Esophagus (tissue), 2 donors: Measurements from ENCODE around the gene RNF38. TPM values are rescaled to one million over a fixed set of nuclear protein-coding genes. Genes with fewer than 3 reads are reported as not detected.
"Not testable (repeated sequence)": the region's sequence is repeated elsewhere in the genome, so short reads cannot be mapped to it uniquely, and the experiment has no call there.

Experiments
- H3K27ac ChIP-seq, 2 donors: one replicate each; pipeline ENCODE4 v1.5.1; 2013; ENCODE audit warnings: low read depth in 2 of 2, mild to moderate bottlenecking in 2 of 2, inconsistent platforms in 1 of 2, low read length in 1 of 2, moderate library complexity in 1 of 2
- H3K27me3 ChIP-seq, 2 donors: one replicate each; pipeline ENCODE4 v1.6.1; 2013; ENCODE audit warnings: low read length in 2 of 2, control low read depth in 1 of 2, mild to moderate bottlenecking in 1 of 2; ENCODE audit not compliant: insufficient read depth in 2 of 2, control insufficient read depth in 1 of 2
- H3K36me3 ChIP-seq, 2 donors: one replicate each; pipeline ENCODE4 v1.6.1; 2013; ENCODE audit warnings: low read length in 1 of 2; ENCODE audit not compliant: control insufficient read depth in 2 of 2, insufficient read depth in 2 of 2
- H3K4me1 ChIP-seq, 2 donors: one replicate each; pipeline ENCODE4 v1.6.1; 2013; ENCODE audit warnings: low read length in 1 of 2; ENCODE audit not compliant: control insufficient read depth in 2 of 2, insufficient read depth in 2 of 2
- H3K4me3 ChIP-seq, 2 donors: one replicate each; pipeline ENCODE4 v1.5.1; 2013; ENCODE audit warnings: low read length in 2 of 2, mild to moderate bottlenecking in 2 of 2, low read depth in 1 of 2, moderate library complexity in 1 of 2
- H3K9me3 ChIP-seq, 2 donors: one replicate each; pipeline ENCODE4 v1.6.1; 2013; ENCODE audit warnings: mild to moderate bottlenecking in 2 of 2, low read depth in 1 of 2, low read length in 1 of 2, moderate library complexity in 1 of 2; ENCODE audit not compliant: control insufficient read depth in 2 of 2, insufficient read depth in 1 of 2
- WGBS, 2 donors: extraction: QIAGEN DNeasy Blood & Tissue Kit; methylation state at CpG; one replicate each; pipeline ENCODE4 v1.1.7; 2013; 5-methylcytosine and 5-hydroxymethylcytosine counted together
- polyA plus RNA-seq, 2 donors: library from polyadenylated mRNA; stranded (reverse); fragments of 200-250 nt; gene quantifications; one replicate each; pipeline ENCODE4 v1.2.3, GENCODE V29; 2013
- donor health status: healthy with polysubstance abuse.
- donor health status: Bipolar disorder and iron deficiency.

The RNF38 gene
- polyA plus RNA-seq, 2 donors: 5.0 to 7.7 TPM

GRCh38 chr9:36392489-36392888, 7.6 kb downstream of the RNF38 start:
- Histone ChIP-seq H3K4me1 (no peaks in the 10 kb centered on the region), H3K27me3 (no peaks in the 10 kb centered on the region)
- WGBS, 2 donors: 82 to 83% methylated on average over 1 of the region's 1 CpG

GRCh38 chr9:36389590-36389989, 10.5 kb downstream of the RNF38 start:
- H3K4me1 ChIP-seq: no peaks in the 10 kb centered on the region
- 75 to 82% methylated on average over 2 of the region's 2 CpGs for WGBS, 2 donors
- H3K36me3 ChIP-seq: no peaks in the 10 kb centered on the region
- H3K27ac ChIP-seq: no peak overlapping the region
- no peak overlapping the region for H3K4me3 ChIP-seq
- H3K27me3 ChIP-seq: no peaks in the 10 kb centered on the region
- H3K9me3 ChIP-seq: no peaks in the 10 kb centered on the region

More at GRCh38 chr9:36392489-36392888, 7.6 kb downstream of the RNF38 start:
- Histone ChIP-seq H3K27ac (no peak overlapping the region), H3K36me3 (no peaks in the 10 kb centered on the region), H3K9me3 (no peaks in the 10 kb centered on the region), H3K4me3 (no peak overlapping the region)

GRCh38 chr9:36386396-36386965, 13.6 kb downstream of the RNF38 start:
- H3K27me3 ChIP-seq, H3K4me1 ChIP-seq, H3K36me3 ChIP-seq, H3K9me3 ChIP-seq, H3K4me3 ChIP-seq, H3K27ac ChIP-seq: not testable (repeated sequence)
- 79 to 81% methylated on average over 7 of the region's 7 CpGs for WGBS, 2 donors

GRCh38 chr9:36382484-36382883, 17.6 kb downstream of the RNF38 start:
- H3K4me1 ChIP-seq: no peaks in the 10 kb centered on the region
- no peaks in the 10 kb centered on the region for H3K36me3 ChIP-seq
- no peaks in the 10 kb centered on the region for H3K9me3 ChIP-seq
- H3K27ac ChIP-seq: no peak overlapping the region
- no peaks in the 10 kb centered on the region for H3K27me3 ChIP-seq
- no peak overlapping the region for H3K4me3 ChIP-seq

- Histone ChIP-seq H3K27me3 (no peaks in the 10 kb centered on the region), H3K27ac (no peak overlapping the region), H3K4me3 (no peak overlapping the region), H3K4me1 (no peaks in the 10 kb centered on the region), H3K36me3 (peaks cover 3 to 5% of the 10 kb centered on the region in 2 donors), H3K9me3 (no peaks in the 10 kb centered on the region)
- 94 to 100% methylated on average over 1 of the region's 1 CpG for whole genome bisulfite sequencing, 2 donors
Measured at GRCh38 chr9:36364577-36364976, 35.5 kb downstream of the RNF38 start.

- H3K36me3 ChIP-seq: no peaks in the 10 kb centered on the region
- WGBS, 2 donors: no CpG with 5 or more reads among the region's 3 CpGs
- no peak overlapping the region for H3K4me3 ChIP-seq
Measured at GRCh38 chr9:36363448-36363847, 36.6 kb downstream of the RNF38 start.

GRCh38 chr9:36358486-36358885, 41.6 kb downstream of the RNF38 start:
- H3K27ac ChIP-seq: no peak overlapping the region
- H3K4me3 ChIP-seq: no peak overlapping the region
- no peaks in the 10 kb centered on the region for H3K9me3 ChIP-seq
- H3K36me3 ChIP-seq: peaks cover 3 to 5% of the 10 kb centered on the region in 2 donors
- no peaks in the 10 kb centered on the region for H3K27me3 ChIP-seq
- 85 to 87% methylated on average over 5 of the region's 5 CpGs for WGBS, 2 donors
- no peaks in the 10 kb centered on the region for H3K4me1 ChIP-seq

More at GRCh38 chr9:36363448-36363847, 36.6 kb downstream of the RNF38 start:
- Histone ChIP-seq H3K27me3 (no peaks in the 10 kb centered on the region), H3K27ac (no peak overlapping the region), H3K4me1 (no peaks in the 10 kb centered on the region), H3K9me3 (no peaks in the 10 kb centered on the region)

GRCh38 chr9:36357639-36358038, 42.4 kb downstream of the RNF38 start:
- no peak overlapping the region for H3K27ac ChIP-seq
- no peaks in the 10 kb centered on the region for H3K4me1 ChIP-seq
- H3K36me3 ChIP-seq: peaks cover 3 to 5% of the 10 kb centered on the region in 2 donors
- WGBS, 2 donors: 80 to 86% methylated on average over 1 of the region's 1 CpG
- no peaks in the 10 kb centered on the region for H3K27me3 ChIP-seq
- no peaks in the 10 kb centered on the region for H3K9me3 ChIP-seq
- H3K4me3 ChIP-seq: no peak overlapping the region

- Histone ChIP-seq H3K36me3 (peaks cover 6 to 9% of the 10 kb centered on the region in 2 donors), H3K4me1 (no peaks in the 10 kb centered on the region), H3K27ac (no peak overlapping the region), H3K4me3 (no peak overlapping the region), H3K27me3 (no peaks in the 10 kb centered on the region), H3K9me3 (no peaks in the 10 kb centered on the region)
- WGBS, 2 donors: 91 to 96% methylated on average over 3 of the region's 3 CpGs
Measured at GRCh38 chr9:36346569-36346968, 53.5 kb downstream of the RNF38 start.

GRCh38 chr9:36345103-36345846, 54.8 kb downstream of the RNF38 start:
- H3K4me3 ChIP-seq: no peak overlapping the region
- peaks cover 8 to 12% of the 10 kb centered on the region in 2 donors for H3K36me3 ChIP-seq
- no peaks in the 10 kb centered on the region for H3K27me3 ChIP-seq
- no peaks in the 10 kb centered on the region for H3K9me3 ChIP-seq
- H3K4me1 ChIP-seq: no peaks in the 10 kb centered on the region
- WGBS, 2 donors: 87 to 90% methylated on average over 6 of the region's 6 CpGs
- no peak overlapping the region for H3K27ac ChIP-seq
